GM19025 (cell line): ENCODE measurements around the gene ODF2.

Source experiments
- ATAC-seq: cut with Tn5 transposase; IDR thresholded peaks from one replicate; pipeline ENCODE4 v1.9.1; 2021; ENCODE audit warnings: mild to moderate bottlenecking, low read depth, moderate library complexity; ENCODE audit not compliant: unreplicated experiment

The ODF2 gene

DNA sequence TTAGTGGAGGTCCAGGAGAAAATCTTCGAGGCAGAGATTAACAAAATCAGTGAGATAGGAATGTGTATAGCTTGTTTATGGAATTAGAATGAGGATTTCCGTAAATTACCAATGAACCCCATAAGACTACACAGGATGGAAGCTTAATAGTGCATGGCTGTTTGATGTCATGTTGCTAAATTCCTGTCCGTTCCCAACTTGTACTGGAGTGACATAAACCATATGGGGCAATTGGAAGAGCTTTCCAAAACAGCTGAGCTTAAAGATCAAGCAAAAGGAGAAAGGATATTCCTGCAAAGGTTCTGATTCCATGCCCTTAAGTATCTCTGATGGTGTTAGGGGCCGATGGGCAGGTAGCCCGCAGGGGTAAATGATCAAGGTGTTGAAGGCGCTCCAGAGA, 66.2 kb downstream of the ODF2 start:
- no peak for ATAC-seq

DNA sequence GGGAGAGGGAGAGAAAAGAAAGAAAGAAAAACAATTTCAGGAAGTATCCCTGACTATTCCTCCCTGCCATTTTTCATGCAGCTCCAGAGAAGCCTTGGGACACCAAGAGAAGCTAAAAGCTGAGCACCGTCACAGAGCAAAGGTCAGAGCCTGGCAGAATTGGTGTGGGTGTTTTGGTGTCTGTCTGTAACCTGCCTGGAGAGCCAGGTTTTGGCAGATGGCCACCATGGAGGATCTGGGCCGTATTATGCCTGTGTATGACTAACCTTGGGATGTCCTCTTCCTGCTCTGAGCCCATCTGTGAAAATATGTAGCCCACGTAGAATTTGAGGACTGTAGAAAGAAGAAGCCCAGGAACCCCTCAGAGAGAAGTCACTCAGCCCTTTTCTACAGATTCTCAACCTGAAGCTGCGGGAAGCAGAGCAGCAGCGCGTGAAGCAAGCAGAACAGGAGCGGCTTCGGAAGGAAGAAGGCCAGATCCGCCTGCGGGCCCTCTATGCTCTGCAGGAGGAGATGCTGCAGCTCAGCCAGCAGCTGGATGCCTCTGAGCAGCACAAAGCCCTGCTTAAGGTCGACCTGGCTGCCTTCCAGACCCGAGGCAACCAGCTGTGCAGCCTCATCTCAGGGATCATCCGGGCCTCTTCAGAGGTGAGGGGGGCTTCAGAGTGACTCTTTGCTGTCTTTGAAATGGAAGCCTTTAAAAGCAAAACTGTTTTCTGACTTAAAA, 67.6 kb downstream of the ODF2 start:
- ATAC-seq, result no peak

DNA sequence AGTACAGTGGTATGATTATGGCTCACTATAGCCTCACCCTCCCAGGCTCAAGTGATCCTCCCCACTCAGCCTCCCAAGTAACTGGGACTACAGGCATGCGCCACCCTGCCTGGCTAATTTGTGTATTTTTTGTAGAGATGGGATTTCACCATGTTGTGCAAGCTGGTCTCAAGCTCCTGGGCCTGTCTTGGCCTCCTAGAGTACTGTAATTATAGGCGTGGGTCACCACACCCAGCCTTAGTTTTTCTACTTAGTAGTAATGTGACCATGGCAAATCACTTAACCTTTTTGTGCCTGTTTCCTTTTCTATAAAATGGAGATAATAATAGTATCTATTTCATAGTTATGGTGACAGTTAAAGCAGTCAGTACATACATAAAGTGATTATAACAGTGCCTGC, 70.9 kb downstream of the ODF2 start:
- no peak for ATAC-seq

DNA sequence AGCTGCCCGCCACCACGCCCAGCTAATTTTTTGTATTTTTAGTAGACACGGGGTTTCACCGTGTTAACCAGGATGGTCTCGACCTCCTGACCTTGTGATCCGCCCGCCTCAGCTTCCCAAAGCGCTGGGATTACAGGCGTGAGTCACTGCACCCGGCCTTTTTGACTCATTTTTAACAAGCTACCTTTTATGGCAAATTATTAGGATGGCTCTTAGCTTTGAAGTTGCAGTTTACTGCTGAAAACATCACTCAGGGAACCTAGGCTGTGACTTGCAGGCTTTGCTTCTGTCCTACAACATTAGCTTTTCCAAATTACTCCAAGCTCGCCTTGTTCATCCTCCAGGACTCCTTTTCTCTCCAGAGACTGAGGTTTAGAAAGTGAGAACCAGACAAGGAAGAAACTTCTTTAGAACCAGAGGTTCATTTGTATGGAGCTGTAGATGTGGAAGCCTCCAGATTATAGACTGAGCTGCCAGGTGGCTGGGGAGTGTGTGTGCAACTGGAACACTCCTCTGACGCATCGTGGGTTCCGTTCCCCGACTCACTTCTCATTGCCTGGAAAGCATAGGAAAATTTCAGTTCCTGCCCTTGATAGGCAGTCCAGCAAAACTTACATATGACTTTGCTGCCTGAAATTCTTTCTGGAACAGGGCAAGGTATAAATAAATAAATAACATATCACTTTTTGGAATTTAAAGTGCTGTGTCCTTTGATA, 72.8 kb downstream of the ODF2 start:
- no peak for ATAC-seq

DNA sequence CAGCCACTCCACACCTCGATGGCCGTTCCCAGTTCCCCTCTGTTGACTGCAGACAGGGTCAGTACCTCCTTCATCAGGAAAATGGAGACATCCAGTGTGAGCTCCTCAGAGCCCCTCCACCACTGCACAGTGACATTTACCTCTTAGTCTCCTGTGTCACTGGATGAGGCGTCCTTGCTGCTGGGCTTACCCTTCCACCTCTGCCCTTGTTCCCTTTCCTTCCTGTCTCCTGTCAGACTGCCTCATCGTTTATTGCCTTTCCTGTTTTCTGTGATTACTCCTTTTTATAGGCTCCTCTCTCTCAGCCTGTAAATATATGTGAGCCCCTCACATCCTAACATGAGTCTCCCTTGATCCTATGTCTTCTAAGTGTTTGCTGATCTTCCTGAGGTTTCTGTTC, 73.4 kb downstream of the ODF2 start:
- ATAC-seq, result no peak

DNA sequence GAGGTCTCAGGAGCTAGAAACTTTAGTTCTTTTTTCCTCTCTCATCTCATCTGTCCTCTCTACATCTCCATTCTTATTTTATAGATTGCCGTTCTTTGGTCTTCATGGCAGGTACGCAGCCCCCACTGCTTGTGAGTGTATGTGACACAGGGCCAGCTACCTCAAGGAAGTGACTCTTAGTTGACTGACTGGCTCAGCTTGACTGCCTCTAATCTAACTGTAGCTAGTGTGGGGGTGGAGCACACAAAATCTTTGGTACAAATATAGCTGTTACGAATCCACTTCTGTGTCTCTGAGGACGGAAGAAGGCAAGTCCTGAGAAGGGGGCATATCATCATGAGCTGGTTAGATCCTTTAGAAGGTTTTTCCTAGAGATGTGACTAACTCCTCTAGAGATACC, 76.8 kb downstream of the ODF2 start:
- no peak for ATAC-seq

DNA sequence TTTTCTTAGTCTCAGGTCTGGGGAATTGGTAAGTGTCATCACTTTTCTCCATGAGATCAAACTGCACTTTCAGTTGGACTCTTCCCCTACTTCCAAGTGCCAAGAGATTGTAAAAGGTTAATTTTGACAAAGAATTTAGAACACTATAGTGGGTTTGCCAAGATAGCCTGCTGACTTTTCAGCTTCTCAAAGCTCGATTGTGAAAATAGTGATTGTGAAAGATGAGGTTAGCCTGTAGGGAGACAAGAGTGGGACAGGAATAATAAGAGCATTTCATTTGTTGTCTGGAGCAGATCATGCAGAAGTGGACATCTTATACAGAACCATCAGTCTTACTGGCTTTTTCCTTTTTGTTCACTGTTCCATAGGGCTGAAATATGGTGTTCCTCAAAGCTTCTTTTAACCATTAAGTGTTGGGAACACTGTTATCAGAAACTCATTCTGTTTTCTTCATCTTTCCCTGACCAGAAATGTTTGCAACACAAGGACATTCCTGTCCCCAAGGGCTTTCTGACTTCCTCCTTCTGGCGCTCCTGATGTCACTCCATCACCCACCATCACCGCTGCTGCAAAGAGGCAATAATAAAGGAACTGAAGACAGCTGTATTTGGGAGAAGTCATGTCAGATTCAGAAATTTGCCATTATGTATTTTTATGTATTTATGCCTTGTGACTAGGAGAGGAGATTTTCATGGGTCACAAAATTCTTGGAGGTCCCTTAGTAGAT, 85.0 kb downstream of the ODF2 start:
- ATAC-seq, result no peak

DNA sequence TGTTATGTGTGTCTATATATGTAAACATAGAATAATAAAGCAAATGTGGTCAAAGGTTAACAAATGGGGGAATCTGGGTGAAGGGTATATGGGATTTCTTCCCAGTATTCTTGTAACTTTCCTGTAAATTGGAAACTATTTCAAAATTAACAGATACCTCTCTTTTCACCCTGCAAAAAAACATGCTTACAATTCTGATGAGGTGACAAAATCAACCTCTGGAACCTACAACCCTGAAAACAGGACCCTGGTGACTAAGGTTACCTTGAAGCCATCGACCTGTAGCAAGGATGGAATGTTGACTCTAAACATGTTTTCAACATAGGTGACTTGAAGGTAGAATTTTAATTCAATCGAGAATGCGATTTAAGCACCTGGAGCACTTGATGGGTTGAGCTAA, 90.7 kb downstream of the ODF2 start:
- no peak for ATAC-seq

DNA sequence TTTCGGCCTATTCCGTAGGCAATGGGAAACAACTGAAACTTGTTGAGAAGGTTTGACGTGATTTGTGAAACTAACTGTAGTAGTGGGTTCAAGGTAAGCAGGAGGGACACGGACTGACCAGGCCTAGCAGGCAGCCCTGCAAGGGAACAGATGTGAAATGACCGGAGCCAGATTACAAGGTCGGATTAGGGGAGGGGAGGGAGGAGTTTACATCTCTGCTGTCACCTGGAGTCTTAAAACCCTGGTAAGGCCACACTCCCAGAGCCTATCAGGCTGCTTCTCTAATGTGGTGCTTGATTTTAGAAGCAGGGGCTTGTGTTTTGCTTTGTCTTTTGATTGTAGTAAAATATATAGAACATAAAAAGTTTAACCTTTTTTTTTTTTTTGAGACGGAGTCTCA, 93.1 kb downstream of the ODF2 start:
- ATAC-seq, result no peak

DNA sequence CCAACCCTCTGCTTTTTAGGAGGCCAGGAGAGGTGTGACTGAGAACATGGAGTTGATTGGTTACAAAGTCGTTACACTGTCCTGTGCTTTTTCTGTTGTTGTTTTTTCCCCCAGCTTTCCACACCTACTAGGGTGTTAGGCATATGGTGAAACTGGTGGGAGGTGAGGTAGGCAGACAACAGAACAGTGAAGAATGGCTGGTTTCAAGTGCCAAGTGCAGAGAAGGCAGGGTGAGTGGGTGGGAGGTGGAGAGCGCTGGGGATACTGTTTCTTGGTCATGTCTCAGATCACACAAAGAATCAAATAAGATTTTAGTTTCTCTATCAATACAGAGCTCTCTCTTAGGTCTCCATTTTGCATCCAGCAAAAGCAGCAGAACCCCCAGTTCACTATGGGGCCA, 94.4 kb downstream of the ODF2 start:
- ATAC-seq, result no peak
